HG03558 (cell line): ENCODE data around the gene ZNF664.

ENCODE experiments used
- ATAC-seq: cut with Tn5 transposase; IDR thresholded peaks from one replicate; pipeline ENCODE4 v1.9.1; 2021; ENCODE audit warnings: moderate number of reproducible peaks; ENCODE audit not compliant: unreplicated experiment; ENCODE audit errors: extremely low read depth

ZNF664 gene

GRCh38 chr12:123986374-123986965 is 13.5 kb downstream of the ZNF664 start:
- no peak for ATAC-seq

- ATAC-seq: no peak
Observed at GRCh38 chr12:123987022-123987421, 14.0 kb downstream of the ZNF664 start.

- ATAC-seq: no peak
Observed at GRCh38 chr12:123989168-123989567, 16.2 kb downstream of the ZNF664 start.

GRCh38 chr12:123989753-123990152 is 16.7 kb downstream of the ZNF664 start:
- no peak for ATAC-seq

GRCh38 chr12:123990511-123990910 is 17.5 kb downstream of the ZNF664 start:
- ATAC-seq: no peak

GRCh38 chr12:123991372-123991951 is 18.4 kb downstream of the ZNF664 start:
- ATAC-seq: no peak

GRCh38 chr12:123992118-123992825 is 19.3 kb downstream of the ZNF664 start:
- no peak for ATAC-seq

GRCh38 chr12:123995023-123995748 is 22.2 kb downstream of the ZNF664 start:
- ATAC-seq: no peak

GRCh38 chr12:123996581-123996980 is 23.6 kb downstream of the ZNF664 start:
- ATAC-seq: no peak

GRCh38 chr12:123997033-123997822 is 24.2 kb downstream of the ZNF664 start:
- no peak for ATAC-seq

GRCh38 chr12:123997908-123998307 is 24.9 kb downstream of the ZNF664 start:
- no peak for ATAC-seq

- ATAC-seq: no peak
Observed at GRCh38 chr12:123998344-123998990, 25.5 kb downstream of the ZNF664 start.

GRCh38 chr12:123998991-123999359 is 26.0 kb downstream of the ZNF664 start:
- ATAC-seq: no peak

- ATAC-seq: no peak
Observed at GRCh38 chr12:124000111-124000510, 27.1 kb downstream of the ZNF664 start.

- ATAC-seq: no peak
Observed at GRCh38 chr12:124001343-124001742, 28.3 kb downstream of the ZNF664 start.

- no peak for ATAC-seq
Observed at GRCh38 chr12:124002021-124002644, 29.1 kb downstream of the ZNF664 start.

- no peak for ATAC-seq
Observed at GRCh38 chr12:124002654-124003053, 29.6 kb downstream of the ZNF664 start.

- no peak for ATAC-seq
Observed at GRCh38 chr12:124004233-124004875, 31.3 kb downstream of the ZNF664 start.
